ENCODE results near the gene LCE1E.

Gene LCE1E

DNA sequence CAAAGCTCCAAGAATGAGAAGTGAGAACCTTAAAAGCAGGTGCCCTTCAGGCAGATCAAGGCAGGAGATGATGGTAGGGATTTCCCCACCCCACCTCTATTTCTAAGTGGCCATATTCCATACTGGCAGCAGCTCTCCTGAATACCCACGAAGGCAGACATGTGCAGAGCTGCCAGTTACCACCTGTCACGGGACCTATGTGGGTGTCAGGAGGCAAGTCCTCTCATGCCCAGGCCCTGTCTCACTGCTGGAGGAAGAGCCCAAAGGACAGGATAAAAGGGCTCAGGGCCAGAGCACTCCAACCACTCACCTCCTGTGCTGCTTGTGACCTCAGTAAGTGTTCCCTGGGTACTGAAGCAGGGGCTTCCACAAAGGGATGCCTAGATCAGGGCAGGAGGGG lies 25.0 kb downstream of the LCE1E start:
- peak; percentile 87 for DNase-seq (ENCODE audit: low read depth)
- no peak overlapping the region for H3K4me3 ChIP-seq (ENCODE audit: low read length)
- TF ChIP-seq, protein P1, sequence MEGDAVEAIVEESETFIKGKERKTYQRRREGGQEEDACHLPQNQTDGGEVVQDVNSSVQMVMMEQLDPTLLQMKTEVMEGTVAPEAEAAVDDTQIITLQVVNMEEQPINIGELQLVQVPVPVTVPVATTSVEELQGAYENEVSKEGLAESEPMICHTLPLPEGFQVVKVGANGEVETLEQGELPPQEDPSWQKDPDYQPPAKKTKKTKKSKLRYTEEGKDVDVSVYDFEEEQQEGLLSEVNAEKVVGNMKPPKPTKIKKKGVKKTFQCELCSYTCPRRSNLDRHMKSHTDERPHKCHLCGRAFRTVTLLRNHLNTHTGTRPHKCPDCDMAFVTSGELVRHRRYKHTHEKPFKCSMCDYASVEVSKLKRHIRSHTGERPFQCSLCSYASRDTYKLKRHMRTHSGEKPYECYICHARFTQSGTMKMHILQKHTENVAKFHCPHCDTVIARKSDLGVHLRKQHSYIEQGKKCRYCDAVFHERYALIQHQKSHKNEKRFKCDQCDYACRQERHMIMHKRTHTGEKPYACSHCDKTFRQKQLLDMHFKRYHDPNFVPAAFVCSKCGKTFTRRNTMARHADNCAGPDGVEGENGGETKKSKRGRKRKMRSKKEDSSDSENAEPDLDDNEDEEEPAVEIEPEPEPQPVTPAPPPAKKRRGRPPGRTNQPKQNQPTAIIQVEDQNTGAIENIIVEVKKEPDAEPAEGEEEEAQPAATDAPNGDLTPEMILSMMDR (IDR thresholded peaks at IDR 0.05; ENCODE audit: insufficient read depth, low read depth, low read length, missing control alignments), result no peak

DNA sequence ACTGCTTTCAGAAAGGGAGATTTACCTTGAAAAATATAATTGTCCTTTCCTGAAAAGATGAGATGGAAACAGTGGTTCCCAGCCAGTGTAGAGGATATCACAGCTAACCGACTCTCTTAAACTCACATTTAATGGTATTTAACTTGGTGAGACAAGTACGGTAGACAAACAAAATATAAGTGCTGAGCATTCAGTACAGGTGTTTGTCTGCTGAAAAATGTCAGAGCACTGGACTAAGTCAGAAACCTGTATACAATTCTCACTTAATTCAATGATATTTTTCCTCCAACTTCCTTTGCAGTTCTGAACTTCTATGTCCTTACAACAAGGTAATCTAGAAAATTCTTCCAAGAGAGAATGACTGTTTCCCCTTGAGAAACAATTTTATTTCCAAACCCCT lies 25.6 kb downstream of the LCE1E start, which contains the start of gene LCE1B:
Gene LCE1B (plus strand): TSS at position 301 of the 400 bp plus-strand sequence. CDS start 476 bp downstream, outside the sequence.
- DNase-seq (ENCODE audit: low read depth), result no peak
- no peak within 1 kb of the TSS for H3K4me3 ChIP-seq (ENCODE audit: low read length)
- TF ChIP-seq, protein P1 (IDR thresholded peaks at IDR 0.05; ENCODE audit: insufficient read depth, low read depth, low read length, missing control alignments), result no peak

DNA sequence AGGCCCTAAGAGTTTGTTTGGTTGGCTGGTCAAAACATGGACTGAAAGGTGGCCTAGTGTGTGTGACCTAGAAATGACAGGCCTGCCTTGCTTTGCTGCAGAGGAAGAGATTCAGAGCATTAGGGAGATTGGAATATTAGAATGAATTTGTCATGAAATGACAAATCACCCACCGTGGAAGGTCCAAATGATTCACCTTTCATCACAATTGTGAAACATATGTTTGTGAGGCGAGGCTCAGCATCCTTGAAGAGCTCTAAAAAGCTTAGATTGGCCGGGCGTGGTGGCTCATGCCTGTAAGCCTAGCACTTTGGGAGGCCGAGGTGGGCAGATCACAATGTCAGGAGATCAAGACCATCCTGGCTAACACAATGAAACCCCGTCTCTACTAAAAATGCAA lies 31.3 kb downstream of the LCE1E start:
- TF ChIP-seq, protein P1 (IDR thresholded peaks at IDR 0.05; ENCODE audit: insufficient read depth, low read depth, low read length, missing control alignments), result no peak
- peak; percentile 84 for DNase-seq (ENCODE audit: low read depth)

DNA sequence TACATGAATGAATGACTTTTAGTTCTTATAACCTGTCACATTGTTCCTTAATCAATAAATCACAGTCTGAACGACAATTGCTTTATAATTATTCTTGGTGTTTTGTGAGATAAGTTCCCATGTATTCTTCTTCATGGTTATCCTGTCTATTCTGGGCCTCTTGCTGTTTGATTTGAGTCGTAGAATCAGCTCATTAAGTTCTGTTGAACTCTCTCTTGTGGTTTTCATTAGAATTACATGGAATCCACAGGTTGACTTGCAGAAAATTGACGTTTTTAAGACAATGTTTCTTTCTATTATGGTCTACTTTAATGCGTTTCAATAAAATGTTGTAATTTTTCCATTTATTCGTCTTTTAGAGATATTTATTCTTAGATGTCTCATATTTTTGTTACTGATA lies 37.2 kb downstream of the LCE1E start:
- H3K4me3 ChIP-seq (ENCODE audit: low read length), result no peak overlapping the region
- TF ChIP-seq, protein P1 (IDR thresholded peaks at IDR 0.05; ENCODE audit: insufficient read depth, low read depth, low read length, missing control alignments), result no peak
- DNase-seq (ENCODE audit: low read depth), result no peak

More for the DNA sequence above, 31.3 kb downstream of the LCE1E start:
- H3K4me3 ChIP-seq (ENCODE audit: low read length), result no peak overlapping the region

DNA sequence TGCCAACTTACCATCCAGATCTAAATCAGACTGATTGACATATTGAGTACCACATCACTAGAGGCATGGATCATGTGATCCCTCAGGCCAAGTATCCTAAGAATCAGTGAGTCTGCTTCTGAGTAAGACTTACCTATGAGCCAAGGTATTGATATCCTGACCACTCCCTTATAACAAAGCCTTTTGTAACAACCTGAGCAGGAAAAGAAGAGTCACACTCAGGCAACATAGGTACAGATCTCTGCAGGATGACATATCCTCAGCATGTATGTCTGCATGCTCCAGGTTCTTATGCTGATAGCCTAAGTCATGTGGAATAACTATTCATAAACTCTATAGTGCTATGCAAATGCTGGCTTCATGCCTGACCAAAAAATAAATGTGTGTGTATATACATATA lies 38.9 kb downstream of the LCE1E start:
- TF ChIP-seq, protein P1 (IDR thresholded peaks at IDR 0.05; ENCODE audit: insufficient read depth, low read depth, low read length, missing control alignments), result no peak
- DNase-seq (ENCODE audit: low read depth), result peak; percentile 68
- no peak overlapping the region for H3K4me3 ChIP-seq (ENCODE audit: low read length)

DNA sequence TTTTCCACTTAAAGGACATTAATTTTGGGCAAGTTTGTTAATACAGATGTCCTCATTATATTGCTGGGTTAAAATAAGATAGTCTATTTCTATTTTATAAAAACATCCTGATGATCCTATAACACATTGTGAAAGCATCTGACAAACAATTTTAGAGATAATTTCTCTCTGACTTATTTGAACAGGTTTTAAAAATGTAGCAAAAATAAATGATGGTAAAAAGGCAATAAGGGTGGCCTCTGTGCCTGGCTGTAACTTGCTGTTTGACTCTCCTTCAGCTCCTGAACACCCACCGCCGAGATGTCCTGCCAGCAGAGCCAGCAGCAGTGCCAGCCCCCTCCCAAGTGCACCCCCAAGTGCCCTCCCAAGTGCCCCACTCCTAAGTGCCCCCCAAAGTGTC lies 41.1 kb downstream of the LCE1E start, which contains the start of gene LCE1A:
Gene LCE1A (plus strand): TSS at position 301 of the 400 bp plus-strand sequence. CDS start 0 bp downstream, at position 301.
- DNase-seq (ENCODE audit: low read depth), result no peak
- no peak within 1 kb of the TSS for H3K4me3 ChIP-seq (ENCODE audit: low read length)
- TF ChIP-seq, protein P1 (IDR thresholded peaks at IDR 0.05; ENCODE audit: insufficient read depth, low read depth, low read length, missing control alignments), result no peak

DNA sequence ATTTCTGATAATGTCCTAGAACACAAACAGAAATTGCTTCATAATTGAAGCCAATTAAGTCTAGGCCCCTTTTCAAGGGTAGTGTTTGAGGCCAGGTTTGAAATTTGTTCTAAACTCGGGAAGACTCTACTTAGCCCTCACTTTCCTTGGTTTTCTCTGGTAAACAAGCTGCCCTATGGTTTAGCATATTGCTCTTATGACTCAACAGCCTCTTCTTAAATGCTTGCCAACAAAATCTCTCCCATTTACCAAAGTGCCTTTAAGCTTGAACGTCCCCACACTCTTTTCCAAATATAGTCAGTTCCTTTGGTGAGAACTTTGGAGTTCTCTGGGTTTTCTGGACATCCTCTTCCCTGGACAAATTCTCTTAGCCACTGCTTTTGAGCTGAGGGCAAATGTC lies 50.8 kb downstream of the LCE1E start:
- DNase-seq (ENCODE audit: low read depth), result no peak
- H3K4me3 ChIP-seq (ENCODE audit: low read length), result no peak overlapping the region
- TF ChIP-seq, protein P1 (IDR thresholded peaks at IDR 0.05; ENCODE audit: insufficient read depth, low read depth, low read length, missing control alignments), result no peak

All from epithelial cell of esophagus (primary cell).